ENCODE results near the gene CRX. TPM values are rescaled to one million over a fixed set of nuclear protein-coding genes. Genes with fewer than 3 reads are reported as not detected.
"Not testable (repeated sequence)": the region's sequence is repeated elsewhere in the genome, so short reads cannot be mapped to it uniquely, and the experiment has no call there.

CRX gene
- total RNA-seq, 1 donor from 2014 or later = not detected

- no peak overlapping the region for H3K4me3 Mint-ChIP-seq
- TF ChIP-seq, protein P1, sequence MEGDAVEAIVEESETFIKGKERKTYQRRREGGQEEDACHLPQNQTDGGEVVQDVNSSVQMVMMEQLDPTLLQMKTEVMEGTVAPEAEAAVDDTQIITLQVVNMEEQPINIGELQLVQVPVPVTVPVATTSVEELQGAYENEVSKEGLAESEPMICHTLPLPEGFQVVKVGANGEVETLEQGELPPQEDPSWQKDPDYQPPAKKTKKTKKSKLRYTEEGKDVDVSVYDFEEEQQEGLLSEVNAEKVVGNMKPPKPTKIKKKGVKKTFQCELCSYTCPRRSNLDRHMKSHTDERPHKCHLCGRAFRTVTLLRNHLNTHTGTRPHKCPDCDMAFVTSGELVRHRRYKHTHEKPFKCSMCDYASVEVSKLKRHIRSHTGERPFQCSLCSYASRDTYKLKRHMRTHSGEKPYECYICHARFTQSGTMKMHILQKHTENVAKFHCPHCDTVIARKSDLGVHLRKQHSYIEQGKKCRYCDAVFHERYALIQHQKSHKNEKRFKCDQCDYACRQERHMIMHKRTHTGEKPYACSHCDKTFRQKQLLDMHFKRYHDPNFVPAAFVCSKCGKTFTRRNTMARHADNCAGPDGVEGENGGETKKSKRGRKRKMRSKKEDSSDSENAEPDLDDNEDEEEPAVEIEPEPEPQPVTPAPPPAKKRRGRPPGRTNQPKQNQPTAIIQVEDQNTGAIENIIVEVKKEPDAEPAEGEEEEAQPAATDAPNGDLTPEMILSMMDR (IDR thresholded peaks at IDR 0.05; ENCODE audit: unreplicated experiment) = no peak
- H3K27me3 Mint-ChIP-seq (ENCODE audit: low read depth) = no peaks in the 10 kb centered on the region
- H3K36me3 Mint-ChIP-seq = no peaks in the 10 kb centered on the region
- no peak overlapping the region for H3K27ac Mint-ChIP-seq
- no peaks in the 10 kb centered on the region for H3K4me1 Mint-ChIP-seq
- DNase-seq (ENCODE audit: low spot score in 2 of 2, unreplicated experiment in 2 of 2) = no peak
- no peaks in the 10 kb centered on the region for H3K9me3 Mint-ChIP-seq
Observed at GRCh38 chr19:47806435-47806834, 15.3 kb upstream of the CRX start.

DNA sequence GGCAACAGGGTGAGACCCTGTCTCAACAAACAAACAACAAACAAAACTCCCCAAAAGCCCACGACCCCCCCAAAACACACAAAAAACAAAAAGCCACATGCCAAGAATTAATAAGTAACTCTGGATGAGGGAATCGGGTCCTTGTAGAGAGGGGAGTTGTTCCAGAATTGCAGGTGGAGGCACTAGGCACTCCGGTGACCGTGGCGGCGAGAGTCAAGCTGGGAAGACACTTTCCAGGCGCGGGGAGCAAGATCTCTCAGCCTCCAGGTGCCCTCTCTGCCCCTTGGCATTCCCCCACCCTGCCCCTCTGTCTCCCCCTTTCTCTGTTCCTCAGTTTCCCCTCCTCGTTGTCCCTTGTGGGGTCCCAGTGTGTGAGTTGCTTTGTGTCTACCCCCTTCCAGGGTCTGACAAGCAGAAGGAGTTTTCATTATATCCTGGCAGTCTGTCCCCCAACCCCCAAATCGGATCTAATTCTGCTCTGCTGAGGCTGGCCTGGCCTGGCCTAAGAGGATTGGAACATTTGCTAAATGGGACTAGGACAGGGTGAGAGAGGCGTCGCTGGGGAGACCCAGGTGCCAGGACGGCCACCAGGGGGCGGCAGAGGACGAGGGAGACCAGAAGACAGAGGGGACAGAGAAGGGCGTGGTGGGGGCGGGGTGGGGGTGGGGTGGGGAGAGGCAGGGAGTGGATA, 8.3 kb upstream of the CRX start:
- H3K4me3 Mint-ChIP-seq = no peak overlapping the region
- no peaks in the 10 kb centered on the region for H3K4me1 Mint-ChIP-seq
- no peaks in the 10 kb centered on the region for H3K36me3 Mint-ChIP-seq
- DNase-seq (ENCODE audit: low spot score in 2 of 2, unreplicated experiment in 2 of 2) = peak; percentile 82 to 91
- TF ChIP-seq, protein P1 (IDR thresholded peaks at IDR 0.05; ENCODE audit: unreplicated experiment) = peak; percentile 50
- H3K27me3 Mint-ChIP-seq (ENCODE audit: low read depth) = no peaks in the 10 kb centered on the region
- no peak overlapping the region for H3K27ac Mint-ChIP-seq
- H3K9me3 Mint-ChIP-seq = no peaks in the 10 kb centered on the region

- no peaks in the 10 kb centered on the region for H3K9me3 Mint-ChIP-seq
- H3K4me1 Mint-ChIP-seq = no peaks in the 10 kb centered on the region
- DNase-seq (ENCODE audit: low spot score in 2 of 2, unreplicated experiment in 2 of 2) = no peak
- peaks cover 2% of the 10 kb centered on the region for H3K27me3 Mint-ChIP-seq (ENCODE audit: low read depth)
- TF ChIP-seq, protein P1 (IDR thresholded peaks at IDR 0.05; ENCODE audit: unreplicated experiment) = no peak
- H3K4me3 Mint-ChIP-seq = no peak overlapping the region
- no peak overlapping the region for H3K27ac Mint-ChIP-seq
- no peaks in the 10 kb centered on the region for H3K36me3 Mint-ChIP-seq
Observed at GRCh38 chr19:47813995-47814328, 7.8 kb upstream of the CRX start.

GRCh38 chr19:47816270-47816669, 5.5 kb upstream of the CRX start:
- H3K36me3 Mint-ChIP-seq; H3K9me3 Mint-ChIP-seq; DNase-seq (ENCODE audit: low spot score in 2 of 2, unreplicated experiment in 2 of 2); H3K27ac Mint-ChIP-seq; H3K4me3 Mint-ChIP-seq; H3K4me1 Mint-ChIP-seq: not testable (repeated sequence)
- peaks cover 15% of the 10 kb centered on the region for H3K27me3 Mint-ChIP-seq (ENCODE audit: low read depth)

- not testable (repeated sequence) for H3K9me3 Mint-ChIP-seq
Observed at GRCh38 chr19:47818221-47818620, 3.5 kb upstream of the CRX start.

GRCh38 chr19:47819858-47820257, 1.9 kb upstream of the CRX start:
- Mint-ChIP-seq H3K27ac (peak overlapping the region; percentile 41), H3K27me3 (ENCODE audit: low read depth) (peaks cover 15% of the 10 kb centered on the region), H3K9me3 (no peaks in the 10 kb centered on the region), H3K36me3 (no peaks in the 10 kb centered on the region), H3K4me1 (peaks cover 16% of the 10 kb centered on the region), H3K4me3 (no peak overlapping the region)
- TF ChIP-seq, protein P1 (IDR thresholded peaks at IDR 0.05; ENCODE audit: unreplicated experiment) = no peak
- no peak for DNase-seq (ENCODE audit: low spot score in 2 of 2, unreplicated experiment in 2 of 2)

More at GRCh38 chr19:47818221-47818620, 3.5 kb upstream of the CRX start:
- not testable (repeated sequence) for H3K36me3 Mint-ChIP-seq; H3K4me3 Mint-ChIP-seq; DNase-seq (ENCODE audit: low spot score in 2 of 2, unreplicated experiment in 2 of 2); H3K27ac Mint-ChIP-seq
- Mint-ChIP-seq H3K27me3 (ENCODE audit: low read depth) (peaks cover 15% of the 10 kb centered on the region), H3K4me1 (peaks cover 16% of the 10 kb centered on the region)

- H3K27ac Mint-ChIP-seq = peak overlapping the region; percentile 41
- TF ChIP-seq, protein P1 (IDR thresholded peaks at IDR 0.05; ENCODE audit: unreplicated experiment) = no peak
- peaks cover 16% of the 10 kb centered on the region for H3K4me1 Mint-ChIP-seq
- no peaks in the 10 kb centered on the region for H3K36me3 Mint-ChIP-seq
- H3K9me3 Mint-ChIP-seq = no peaks in the 10 kb centered on the region
- peaks cover 15% of the 10 kb centered on the region for H3K27me3 Mint-ChIP-seq (ENCODE audit: low read depth)
- no peak overlapping the region for H3K4me3 Mint-ChIP-seq
- no peak for DNase-seq (ENCODE audit: low spot score in 2 of 2, unreplicated experiment in 2 of 2)
Observed at GRCh38 chr19:47820410-47820809, 1.3 kb upstream of the CRX start.

Measured in mesothelial cell of epicardium (in vitro differentiated cells).